Inferior parietal cortex (tissue), 1 donor: ENCODE results near the gene LRPAP1.

Experiments used
- DNase-seq: peaks from one replicate; pipeline ENCODE4 v3.0.0-alpha.2; 2016; ENCODE audit errors: extremely low spot score

The LRPAP1 gene

GRCh38 chr4:3473181-3473950 lies 58.9 kb downstream of the LRPAP1 start:
- no peak for DNase-seq

- no peak for DNase-seq
Measured at GRCh38 chr4:3472411-3473141, 59.6 kb downstream of the LRPAP1 start.

GRCh38 chr4:3471886-3472285 lies 60.3 kb downstream of the LRPAP1 start:
- no peak for DNase-seq

- DNase-seq, result no peak
Measured at GRCh38 chr4:3471098-3471760, 61.0 kb downstream of the LRPAP1 start.

DNA sequence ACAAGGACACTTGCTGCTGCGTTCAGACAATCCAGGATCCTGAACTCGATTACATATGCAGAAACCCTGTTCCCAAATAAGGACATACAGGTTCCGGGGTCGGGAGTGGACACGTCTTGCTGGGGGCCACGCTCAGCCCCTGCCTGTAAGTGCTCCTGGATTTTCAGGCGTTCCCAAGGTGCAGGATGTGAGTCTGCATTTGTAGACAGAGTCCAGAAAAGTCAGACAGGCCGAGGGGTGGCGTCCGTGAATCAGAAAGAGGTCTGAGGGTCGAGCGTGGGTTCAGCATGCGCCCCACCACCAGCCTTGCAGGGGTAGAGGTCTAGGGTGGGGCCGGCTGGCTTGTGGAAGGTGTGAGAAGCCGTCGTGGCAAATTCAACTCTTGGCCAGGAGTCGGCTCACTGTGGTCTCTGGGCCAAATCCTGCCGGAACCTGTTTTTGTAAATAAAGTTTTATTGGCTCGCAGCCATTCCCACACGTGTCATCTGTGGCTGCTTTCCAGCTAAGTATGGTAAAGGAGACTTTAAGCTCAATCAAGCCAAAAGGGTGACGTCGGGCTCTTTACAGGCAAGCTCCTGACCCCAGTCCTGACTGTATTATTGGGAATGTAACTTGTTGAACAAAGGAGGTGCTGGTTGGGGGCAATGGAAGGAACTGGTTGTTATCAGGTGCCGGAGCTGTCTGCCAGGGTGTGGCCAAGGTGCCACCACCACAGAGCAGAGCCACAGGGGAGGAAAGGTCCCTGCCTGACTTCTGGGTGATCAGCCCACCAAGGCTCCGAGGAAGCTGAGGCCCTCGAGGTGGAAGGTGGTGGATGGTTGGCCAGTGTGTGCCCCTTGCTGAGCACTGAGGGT lies 61.8 kb downstream of the LRPAP1 start:
- DNase-seq, result no peak

DNA sequence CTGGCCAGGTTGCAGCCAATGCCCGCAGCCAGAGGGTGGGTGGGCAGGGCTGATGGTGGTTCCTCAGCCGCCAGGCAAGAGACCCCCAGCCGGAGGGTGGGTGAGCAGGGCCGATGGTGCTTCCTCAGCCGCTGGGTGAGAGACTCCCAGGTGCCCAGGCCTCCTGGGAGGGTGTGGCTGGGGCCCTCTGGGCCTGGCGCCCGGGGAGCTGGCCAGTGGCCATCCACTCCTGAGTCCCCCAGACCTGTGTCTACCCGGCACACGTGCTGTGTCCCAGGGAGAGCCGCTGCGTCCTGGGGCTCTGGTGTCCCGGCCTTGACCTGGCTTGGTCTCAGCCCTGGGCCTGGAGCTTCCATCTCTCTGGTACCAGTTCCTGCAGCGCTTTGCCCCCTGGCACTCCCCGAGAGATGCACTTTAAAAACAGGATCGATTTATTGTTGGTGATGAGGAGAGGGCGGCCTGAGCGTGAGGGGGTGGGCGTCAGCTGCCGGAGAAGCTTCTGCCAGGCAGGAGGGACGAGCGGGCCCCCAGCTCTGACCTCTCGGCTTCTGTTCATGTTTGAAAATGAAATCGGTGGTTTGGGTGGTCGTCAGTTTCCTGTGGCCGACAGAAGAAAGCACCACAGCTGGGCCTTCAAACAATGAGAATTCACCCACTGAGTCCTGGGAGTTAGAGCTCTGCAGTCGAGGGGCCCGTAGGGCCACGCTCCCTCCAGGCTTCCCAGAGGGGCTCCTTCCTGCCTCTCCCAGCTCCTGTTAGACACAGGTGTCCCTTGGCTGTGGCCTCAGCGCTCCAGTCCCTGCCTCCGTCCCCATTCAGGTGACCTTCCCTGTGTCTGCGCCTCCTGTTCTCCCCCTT lies 62.6 kb downstream of the LRPAP1 start:
- no peak for DNase-seq

GRCh38 chr4:3468804-3469203 lies 63.4 kb downstream of the LRPAP1 start:
- no peak for DNase-seq

DNA sequence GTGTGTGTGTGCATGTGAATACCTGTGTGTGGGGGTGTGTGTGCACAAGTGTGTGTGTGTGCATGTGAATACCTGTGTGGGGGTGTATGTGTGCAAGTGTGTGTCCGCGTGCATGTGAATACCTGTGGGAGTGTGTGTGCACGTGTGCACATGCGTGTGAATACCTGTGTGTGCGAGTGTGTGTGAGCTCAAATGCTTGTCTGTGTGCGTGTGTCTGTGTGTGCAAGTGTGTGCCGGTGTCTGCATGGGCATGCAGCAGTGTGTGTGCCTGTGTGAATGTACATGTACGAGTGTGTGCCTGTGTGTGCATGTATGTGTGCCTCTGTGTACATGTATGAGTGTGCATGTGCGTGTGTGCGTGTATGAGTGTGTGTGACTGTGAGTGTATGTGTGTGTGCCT lies 64.1 kb downstream of the LRPAP1 start:
- DNase-seq, result no peak

DNA sequence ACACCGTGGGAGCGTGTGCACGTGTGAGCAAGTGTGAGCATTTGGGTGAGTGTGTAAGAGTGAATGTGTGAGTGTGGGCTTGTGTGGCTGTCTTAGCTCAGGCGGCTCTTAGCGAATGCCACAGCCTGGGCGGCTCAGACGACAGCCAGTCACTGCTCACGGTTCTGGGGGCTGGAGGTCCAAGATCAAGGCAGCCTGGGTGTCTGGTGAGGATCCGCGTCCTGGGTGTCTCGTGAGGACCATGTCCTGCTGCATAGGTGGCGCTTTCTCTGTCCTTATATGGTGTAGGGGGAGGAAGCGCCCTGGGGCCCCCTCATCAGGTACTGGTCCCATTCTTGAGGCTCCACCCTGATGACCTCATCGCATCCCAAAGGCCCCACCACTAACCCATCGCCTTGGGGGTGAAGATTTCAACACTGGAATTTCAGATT lies 64.6 kb downstream of the LRPAP1 start:
- no peak for DNase-seq

GRCh38 chr4:3466691-3467600 lies 65.3 kb downstream of the LRPAP1 start:
- no peak for DNase-seq

- DNase-seq, result no peak
Measured at GRCh38 chr4:3465698-3466671, 66.2 kb downstream of the LRPAP1 start.

GRCh38 chr4:3464911-3465697 lies 67.1 kb downstream of the LRPAP1 start:
- no peak for DNase-seq

DNA sequence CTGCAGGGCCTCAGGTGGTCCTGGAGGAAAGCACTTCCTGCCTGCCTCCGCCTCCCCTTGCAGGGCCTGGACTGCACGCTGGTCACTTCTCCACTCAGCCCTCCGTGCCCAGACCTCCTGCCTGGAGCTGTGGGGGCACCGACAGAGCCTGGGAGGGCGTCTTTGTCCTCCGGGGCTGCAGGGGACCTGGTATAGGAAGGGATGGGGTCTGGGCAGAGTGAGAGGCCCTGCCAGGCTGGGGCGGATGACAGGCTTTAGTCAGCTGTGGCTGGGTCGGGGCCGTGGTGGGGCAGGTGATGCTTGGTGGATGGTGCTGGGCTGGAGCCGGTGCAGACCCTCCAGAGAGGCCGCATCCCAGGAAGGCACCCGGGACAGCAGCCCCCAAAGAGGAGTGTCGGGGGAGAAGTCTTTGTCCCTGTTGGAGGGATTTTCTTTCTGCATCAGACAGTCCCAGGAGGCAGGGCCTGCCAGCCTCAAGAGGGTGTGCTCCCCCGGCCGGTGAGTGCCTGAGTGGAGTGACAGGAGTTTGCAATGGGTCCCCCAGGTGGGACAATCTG lies 67.8 kb downstream of the LRPAP1 start:
- DNase-seq, result no peak

DNA sequence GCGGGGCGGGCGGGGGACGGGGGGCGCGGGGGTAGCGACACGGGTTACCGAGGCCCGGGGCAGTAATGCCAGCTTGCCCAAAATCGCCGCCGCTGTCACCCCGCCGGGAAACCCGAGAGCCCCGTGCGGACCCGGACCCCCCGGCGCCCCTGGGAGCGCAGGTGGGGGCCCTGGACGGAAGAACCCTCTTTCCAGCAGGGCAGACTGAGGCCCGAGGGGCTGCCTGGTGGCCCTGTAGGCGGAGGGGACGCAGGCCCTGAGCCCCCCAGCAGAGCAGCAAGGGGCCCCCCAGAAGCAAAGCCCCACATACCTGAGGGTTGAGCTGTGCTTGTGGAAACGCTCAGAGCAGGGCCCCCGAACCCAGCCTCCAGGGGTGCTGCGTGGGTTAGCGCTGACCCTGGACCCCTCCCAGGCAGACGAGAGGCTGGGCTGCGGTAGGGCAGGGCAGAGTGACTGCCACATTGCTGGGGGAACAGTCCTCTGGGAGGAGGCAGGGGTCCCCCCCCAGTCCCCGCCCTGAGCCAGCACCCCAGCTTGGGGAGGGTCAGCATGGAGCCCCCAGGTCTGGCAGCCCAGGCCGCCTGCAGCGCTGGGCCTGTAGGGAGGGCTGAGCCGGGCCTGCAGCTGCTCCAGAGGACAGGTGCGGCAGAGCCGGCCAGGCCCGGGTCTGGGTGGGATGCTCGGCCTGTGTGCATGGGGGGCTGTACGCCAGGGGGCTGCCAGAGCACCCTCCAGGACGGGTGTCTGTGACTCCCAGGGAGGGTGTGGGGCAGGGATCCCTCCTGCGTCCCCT lies 68.5 kb downstream of the LRPAP1 start:
- no peak for DNase-seq

DNA sequence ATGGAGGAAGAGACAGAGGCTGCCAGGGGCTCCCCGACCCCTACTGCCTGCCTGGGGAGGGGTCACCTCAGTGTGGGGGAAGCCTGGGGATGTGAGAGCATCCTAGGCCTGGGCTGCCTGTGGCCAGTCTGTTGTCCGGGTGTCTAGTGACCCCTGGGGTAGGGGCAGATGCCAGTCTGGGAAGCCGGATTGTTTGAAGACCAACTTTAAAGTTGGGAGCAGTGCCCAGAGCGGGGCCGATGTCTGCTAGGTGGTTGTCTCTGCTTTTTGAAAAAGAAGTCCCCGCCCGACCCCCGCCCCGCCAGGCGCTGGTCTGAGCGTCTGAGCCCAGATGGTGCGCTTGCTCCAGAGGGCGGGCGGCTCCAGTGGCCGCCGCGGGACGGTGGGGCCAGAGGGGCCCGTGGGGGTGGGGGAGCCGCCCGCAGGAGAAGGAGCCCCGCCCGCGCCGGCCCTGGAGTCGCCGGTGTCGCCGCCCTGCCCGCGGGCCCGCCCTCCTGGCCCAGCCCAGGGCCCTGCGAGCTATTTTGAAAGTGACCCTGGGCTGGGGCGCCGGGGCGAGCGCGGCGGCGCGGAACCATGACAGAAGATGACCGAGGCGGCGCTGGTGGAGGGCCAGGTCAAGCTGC lies 69.3 kb downstream of the LRPAP1 start, which contains the start of gene DOK7:
Gene DOK7 (plus strand): TSS at position 517 of the 626 bp plus-strand sequence. CDS start 70 bp downstream, at position 587.
- DNase-seq, result no peak

DNA sequence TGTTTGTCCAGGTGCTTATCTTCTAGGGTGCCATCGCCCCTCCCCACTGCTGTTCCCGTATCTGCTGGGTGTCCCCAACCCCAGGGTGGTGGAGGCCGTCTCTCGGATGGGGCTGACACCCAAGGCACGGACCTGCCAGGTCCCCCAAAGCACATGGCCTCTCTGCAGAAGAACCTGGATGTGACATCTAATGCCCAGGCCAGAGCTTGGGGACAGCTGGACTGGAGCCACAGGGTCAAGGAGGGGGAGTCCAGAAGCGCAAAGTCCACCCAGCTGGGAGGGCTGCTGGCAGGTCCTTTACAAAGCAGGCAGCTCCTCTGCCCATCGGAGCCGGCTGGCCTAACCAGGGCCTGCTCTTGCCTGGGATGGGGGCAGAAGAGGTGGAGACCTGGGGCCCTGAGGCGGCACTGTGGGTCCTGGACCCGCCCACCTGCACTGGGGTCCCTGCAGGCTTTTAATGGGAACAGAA lies 69.9 kb downstream of the LRPAP1 start:
- DNase-seq, result no peak
